ENCODE data around the gene MN1. TPM values are rescaled to one million over a fixed set of nuclear protein-coding genes. Genes with fewer than 3 reads are reported as not detected.

MN1 gene
- total and polyA plus RNA-seq, 2 of the 8 experiments (the other 6 are each of a cell fraction or from before 2014, with no cell fraction given): 3.1 to 4.9 TPM

- TF ChIP-seq JUND (IDR thresholded peaks at IDR 0.05; ENCODE audit: low read length) (no peak), SP4 (IDR thresholded peaks at IDR 0.05; ENCODE audit: low read length) (no peak), SIN3A (conservative IDR thresholded peaks at IDR 0.05 in 1 of 2, IDR thresholded peaks at IDR 0.05 in 1 of 2; ENCODE audit: low read depth in 1 of 2, low read length in 2 of 2) (no peak), CREB1 (IDR thresholded peaks at IDR 0.05) (no peak), SAP30 (IDR thresholded peaks at IDR 0.05; ENCODE audit: insufficient read depth, insufficient replicate concordance, low read length) (no peak), BRCA1 (IDR thresholded peaks at IDR 0.05; ENCODE audit: low read depth, low read length) (no peak), TEAD4 (IDR thresholded peaks at IDR 0.05; ENCODE audit: low read depth, low read length) (no peak)
Observed at GRCh38 chr22:27768027-27768653, 33.4 kb downstream of the MN1 start (continued).
